HUES6 (cell line): ENCODE data around the gene FHL3.

Source experiments
- H3K27ac ChIP-seq: 2 replicates; pipeline ENCODE4 v1.7.0; 2013; ENCODE audit warnings: low read depth, mild to moderate bottlenecking, low read length, inconsistent platforms
- H3K27me3 ChIP-seq: 2 replicates; pipeline ENCODE4 v1.6.1; 2013; ENCODE audit warnings: low read length; ENCODE audit not compliant: control insufficient read depth, insufficient read depth
- H3K36me3 ChIP-seq: 2 replicates; pipeline ENCODE4 v1.6.1; 2013; ENCODE audit warnings: low read length; ENCODE audit not compliant: control insufficient read depth, insufficient read depth
- H3K4me1 ChIP-seq: 2 replicates; pipeline ENCODE4 v1.6.1; 2013; ENCODE audit warnings: low read length; ENCODE audit not compliant: control insufficient read depth, insufficient read depth
- H3K4me3 ChIP-seq: 2 replicates; pipeline ENCODE4 v1.5.1; 2013; ENCODE audit warnings: low read depth, low read length
- H3K9ac ChIP-seq: one replicate; pipeline ENCODE4 v1.6.1; 2013; ENCODE audit warnings: mild to moderate bottlenecking, low read length
- H3K9me3 ChIP-seq: 2 replicates; pipeline ENCODE4 v1.6.1; 2013; ENCODE audit warnings: low read depth, low read length; ENCODE audit not compliant: control insufficient read depth, insufficient read depth

FHL3 gene

DNA sequence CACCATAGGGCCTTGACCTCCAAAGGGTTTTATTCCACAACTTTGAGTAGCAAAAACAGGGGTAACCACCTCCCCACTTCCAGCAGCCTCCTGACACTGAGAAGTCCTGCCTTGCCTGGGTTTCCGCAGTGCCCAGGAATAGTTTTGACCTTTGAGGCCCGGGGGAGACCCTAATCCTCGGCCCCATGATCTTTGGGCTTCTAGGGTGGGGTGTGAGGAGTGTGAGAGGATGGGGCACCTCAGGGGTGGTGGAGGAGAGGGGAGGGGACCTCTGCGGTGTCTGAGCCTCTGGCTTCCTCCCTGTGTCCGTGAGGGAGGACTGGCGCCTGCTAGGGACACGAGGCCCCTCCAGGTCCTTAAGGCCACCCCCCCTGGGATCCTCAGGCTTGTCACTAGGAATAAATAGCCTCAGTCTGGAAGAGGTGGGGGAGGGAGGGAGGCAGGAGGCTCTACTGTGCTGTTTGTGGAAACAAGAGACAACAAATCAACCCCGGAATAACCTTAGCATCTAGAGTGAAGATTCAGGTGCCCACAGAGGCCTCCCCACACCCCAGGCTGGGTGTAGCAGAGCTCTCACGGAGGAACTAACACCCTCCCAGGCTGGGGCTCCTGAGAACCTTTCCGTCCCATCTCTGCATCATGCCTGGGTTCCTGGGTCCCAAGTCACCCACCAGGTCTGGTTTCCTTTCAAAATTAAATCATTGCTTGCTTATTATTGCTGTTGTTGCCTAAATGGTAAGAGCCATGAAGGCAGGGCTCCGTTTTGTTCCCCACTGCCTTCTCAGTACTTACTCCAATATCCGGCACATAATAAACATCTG lies 904 bp upstream of the FHL3 start:
- H3K9ac ChIP-seq = peak overlapping the region; percentile 62
- no peaks in the 10 kb centered on the region for H3K27me3 ChIP-seq
- H3K27ac ChIP-seq = no peak overlapping the region
- H3K4me3 ChIP-seq = peak overlapping the region; percentile 60
- H3K36me3 ChIP-seq = no peaks in the 10 kb centered on the region
- H3K4me1 ChIP-seq = peaks cover 41% of the 10 kb centered on the region
- H3K9me3 ChIP-seq = no peaks in the 10 kb centered on the region

DNA sequence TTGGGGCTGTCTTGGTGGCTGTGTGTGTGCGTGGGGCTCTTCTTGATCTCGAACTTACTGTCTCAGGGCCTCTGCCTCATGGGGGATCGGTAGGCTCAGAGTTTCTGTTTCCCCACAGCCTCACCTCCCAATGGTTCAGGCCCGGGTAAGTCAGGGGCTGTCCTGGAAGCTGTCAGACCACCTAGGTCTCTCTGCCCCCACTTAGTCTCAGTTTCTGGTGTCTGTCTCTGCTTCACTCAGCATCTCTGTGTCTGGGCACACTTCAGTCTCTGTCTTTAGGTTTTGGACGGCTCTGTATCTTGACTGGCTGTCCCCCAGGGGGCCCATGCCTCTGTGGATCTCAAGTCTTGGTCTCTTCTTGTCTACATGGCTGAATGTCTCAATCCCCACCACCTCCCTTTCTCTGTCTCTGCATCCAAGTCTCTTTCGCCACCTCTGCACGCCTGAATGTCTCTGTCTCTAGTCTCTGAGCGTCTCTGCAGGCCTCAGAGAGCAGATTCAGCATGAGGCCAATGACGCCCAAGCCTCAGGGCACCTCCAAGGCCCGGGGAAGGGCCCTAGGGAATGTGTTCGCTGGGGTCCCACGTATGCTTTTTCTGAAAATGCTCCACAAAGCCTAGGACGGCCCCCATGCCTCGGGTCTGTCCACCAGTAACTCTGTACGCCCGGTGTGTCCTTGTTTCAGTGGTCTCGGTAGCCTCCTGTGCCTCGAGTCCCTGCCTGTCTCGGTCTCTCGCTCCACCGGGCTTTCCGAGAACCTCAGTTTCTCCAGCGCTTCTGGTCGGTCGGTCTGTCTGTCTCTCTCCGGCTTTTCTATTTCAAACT lies 818 bp downstream of the FHL3 start:
- Histone ChIP-seq H3K36me3 (no peaks in the 10 kb centered on the region), H3K27ac (no peak overlapping the region), H3K4me3 (peak overlapping the region; percentile 73), H3K27me3 (no peaks in the 10 kb centered on the region), H3K4me1 (peaks cover 58% of the 10 kb centered on the region), H3K9me3 (no peaks in the 10 kb centered on the region), H3K9ac (peak overlapping the region; percentile 79)

DNA sequence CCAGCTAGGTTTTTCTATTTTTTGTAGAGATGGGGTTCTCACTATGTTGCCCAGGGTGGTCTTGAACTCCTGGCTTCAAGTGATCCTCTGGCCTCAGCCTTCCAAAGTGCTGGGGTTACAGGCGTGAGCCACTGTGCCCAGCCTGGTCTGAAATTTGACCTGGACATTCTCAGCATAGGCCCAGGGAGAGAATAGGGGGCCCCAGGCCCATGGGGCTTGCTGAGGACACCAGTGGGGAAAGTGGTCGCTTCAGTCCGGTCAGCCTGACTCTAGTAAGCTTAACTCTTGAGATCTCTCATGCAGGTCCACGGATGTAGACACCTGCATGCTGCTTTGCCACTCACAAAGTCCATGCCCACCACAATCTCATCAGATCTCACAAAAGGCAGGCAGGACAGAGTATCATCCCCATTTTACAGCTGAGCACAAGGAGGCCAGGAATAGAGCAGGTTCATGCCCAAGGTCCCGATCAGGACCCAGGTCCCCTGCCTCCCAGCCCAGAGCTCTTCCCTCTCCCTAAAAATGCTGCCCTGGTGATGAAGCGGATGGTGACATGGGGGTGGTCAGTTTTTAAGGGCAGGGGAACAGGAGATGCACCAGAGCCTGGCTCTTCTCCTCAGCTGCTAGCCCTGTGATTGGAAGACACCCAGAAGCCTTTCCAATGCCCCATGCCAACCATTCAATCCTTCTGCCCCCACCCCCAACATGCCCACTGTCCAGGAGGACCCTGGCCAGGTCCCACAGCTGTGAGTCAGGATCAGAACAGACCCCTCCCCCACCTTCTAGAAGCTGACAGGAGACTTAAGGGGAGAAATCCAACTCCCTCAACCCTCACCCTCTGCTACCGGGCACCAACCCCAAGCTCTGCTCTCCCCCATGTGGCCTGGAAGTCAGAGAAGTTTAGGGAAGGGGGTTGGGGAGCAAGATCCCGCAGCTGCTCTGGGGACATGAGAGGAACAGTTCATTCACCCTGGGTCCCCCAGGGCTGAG lies 1.8 kb downstream of the FHL3 start:
- peaks cover 59% of the 10 kb centered on the region for H3K4me1 ChIP-seq
- H3K27ac ChIP-seq = no peak overlapping the region
- peak overlapping the region; percentile 79 for H3K9ac ChIP-seq
- H3K36me3 ChIP-seq = peaks cover 7% of the 10 kb centered on the region
- no peaks in the 10 kb centered on the region for H3K27me3 ChIP-seq
- H3K4me3 ChIP-seq = peak overlapping the region; percentile 73
- H3K9me3 ChIP-seq = no peaks in the 10 kb centered on the region

DNA sequence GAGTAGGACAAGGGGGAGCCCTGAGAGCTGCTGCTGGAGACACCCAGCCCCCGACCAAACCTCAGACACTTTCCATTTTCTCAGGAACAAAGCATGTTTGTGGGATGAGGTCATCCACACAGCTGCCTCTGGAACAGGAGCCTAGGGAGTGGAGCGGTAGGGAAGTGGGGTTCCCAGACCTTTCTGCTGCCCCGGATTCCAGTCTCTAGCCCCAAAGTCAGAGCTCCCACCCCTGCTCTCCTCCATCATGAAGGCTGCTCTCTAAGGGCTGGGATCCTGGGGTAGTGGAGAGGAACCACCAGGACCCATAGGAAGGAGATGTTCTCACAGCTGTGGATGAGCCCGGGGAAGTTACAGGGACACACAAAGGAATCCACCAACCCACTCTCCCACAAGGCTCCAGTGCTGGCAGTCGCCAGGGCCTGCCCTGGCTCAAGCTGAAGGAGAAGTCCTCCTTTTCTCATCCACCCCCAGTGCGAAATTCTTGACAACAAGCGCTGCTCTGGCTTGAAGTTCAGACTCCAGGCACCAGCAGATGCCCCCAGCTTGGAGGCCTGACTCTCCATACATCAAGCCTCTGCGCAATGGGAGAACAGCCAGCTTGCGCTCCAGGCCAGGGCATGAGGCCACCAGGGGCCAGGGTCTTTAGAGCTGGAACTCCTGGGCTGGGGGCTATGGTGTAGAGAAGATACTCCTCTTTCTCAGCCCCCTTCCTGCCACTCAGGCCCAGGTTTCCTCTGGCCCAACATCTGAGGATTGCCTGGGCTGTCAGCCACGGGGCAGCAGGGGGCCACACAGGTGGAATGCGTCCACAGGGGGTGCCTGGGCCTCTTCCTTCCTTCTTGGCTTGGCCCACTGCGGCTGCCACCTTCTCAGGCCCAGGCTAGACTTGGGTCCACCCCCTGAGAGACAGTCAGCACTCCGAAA lies 4.5 kb downstream of the FHL3 start:
- Histone ChIP-seq H3K9ac (peak overlapping the region; percentile 90), H3K27ac (peak overlapping the region; percentile 98), H3K4me3 (peak overlapping the region; percentile 33; the same call in 1 of the 2 replicates), H3K4me1 (peaks cover 56% of the 10 kb centered on the region), H3K27me3 (no peaks in the 10 kb centered on the region), H3K9me3 (no peaks in the 10 kb centered on the region), H3K36me3 (peaks cover 28% of the 10 kb centered on the region)

DNA sequence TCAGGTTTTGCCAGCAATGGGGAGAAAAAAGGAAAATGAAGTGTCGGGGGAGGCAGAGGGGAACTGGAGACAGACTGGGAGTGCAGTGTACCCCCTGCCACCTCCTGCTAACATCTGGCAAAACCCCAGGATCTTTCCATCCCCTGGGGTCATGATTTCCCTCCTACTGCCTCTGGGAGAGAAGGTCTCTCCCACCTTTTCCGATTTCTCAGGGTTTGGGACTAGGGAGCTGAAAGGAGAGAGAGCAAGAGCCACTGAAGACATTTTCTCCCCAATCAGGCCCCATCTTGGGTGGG lies 5.1 kb downstream of the FHL3 start:
- Histone ChIP-seq H3K4me1 (peaks cover 53% of the 10 kb centered on the region), H3K27ac (peak overlapping the region; percentile 98), H3K9ac (peak overlapping the region; percentile 90), H3K4me3 (peak overlapping the region; percentile 33; the same call in 1 of the 2 replicates), H3K9me3 (no peaks in the 10 kb centered on the region), H3K27me3 (no peaks in the 10 kb centered on the region), H3K36me3 (peaks cover 30% of the 10 kb centered on the region)

DNA sequence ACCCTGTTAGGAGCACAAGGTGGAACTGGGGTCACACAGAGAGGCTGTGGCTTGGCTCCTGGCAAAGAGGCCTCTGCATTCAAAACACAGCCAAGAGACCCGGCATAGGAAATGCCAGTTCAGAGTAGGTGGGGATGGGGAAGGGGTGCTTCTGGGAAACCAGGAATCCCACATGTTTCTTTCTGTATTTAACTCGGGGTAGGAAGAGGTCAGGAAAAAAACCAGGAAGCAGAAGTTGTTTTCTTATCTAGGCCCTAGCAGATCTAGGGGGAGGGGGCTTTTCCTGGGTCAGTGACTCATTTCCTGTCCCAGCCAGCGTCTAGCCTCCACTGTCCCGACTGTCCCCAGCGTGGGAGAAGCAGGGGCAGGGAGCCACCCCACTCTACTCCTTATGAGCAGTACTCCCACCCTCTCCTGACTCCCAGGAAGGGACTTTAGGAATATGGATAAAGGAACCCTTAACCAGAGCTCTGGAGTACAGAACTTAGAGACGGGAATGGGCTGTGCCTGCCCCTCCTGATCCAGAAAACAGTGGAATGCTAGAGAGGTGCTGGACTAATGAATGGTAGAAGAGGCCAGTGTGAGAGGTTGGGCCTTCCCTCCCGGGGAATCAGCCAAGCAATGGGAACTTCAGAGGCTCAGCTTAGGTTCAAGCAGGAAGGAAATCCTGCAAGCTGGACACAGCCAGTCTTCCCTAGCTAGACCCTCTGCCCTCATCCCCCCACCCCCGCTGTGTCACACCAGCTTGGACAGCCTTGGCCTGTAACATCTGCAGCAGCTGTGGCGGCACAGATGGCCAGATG lies 5.7 kb downstream of the FHL3 start:
- Histone ChIP-seq H3K4me3 (peak overlapping the region; percentile 33; the same call in 1 of the 2 replicates), H3K36me3 (peaks cover 34% of the 10 kb centered on the region), H3K27me3 (no peaks in the 10 kb centered on the region), H3K4me1 (peaks cover 53% of the 10 kb centered on the region), H3K9me3 (no peaks in the 10 kb centered on the region), H3K27ac (peak overlapping the region; percentile 98), H3K9ac (peak overlapping the region; percentile 90)

DNA sequence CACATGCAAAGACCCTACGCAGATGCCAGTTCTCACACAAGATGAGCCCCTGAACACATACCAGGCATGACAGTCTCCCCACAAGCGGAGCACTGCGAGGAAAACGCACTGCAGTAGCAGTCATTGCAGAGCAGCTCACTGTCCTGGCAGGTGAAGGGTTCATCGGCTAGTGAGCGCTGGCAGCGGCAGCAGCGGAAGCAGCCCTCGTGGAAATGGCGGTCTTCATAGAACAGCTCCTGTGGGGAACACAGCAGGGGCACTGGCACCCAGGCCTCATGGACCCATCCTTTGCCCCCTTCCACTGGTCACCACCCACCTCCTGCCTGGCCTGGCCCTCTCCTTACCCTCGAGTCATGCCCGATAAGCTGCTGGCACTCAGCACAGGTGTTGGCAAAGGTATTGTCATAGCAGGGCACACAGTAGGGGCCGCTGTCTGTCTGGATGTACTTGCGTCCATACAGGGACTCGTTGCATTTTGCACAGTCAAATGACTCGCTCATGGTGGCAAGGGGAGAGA lies 6.3 kb downstream of the FHL3 start:
- Histone ChIP-seq H3K4me3 (peak overlapping the region; percentile 25; the same call in 1 of the 2 replicates), H3K9ac (peak overlapping the region; percentile 90), H3K27ac (peak overlapping the region; percentile 98)

DNA sequence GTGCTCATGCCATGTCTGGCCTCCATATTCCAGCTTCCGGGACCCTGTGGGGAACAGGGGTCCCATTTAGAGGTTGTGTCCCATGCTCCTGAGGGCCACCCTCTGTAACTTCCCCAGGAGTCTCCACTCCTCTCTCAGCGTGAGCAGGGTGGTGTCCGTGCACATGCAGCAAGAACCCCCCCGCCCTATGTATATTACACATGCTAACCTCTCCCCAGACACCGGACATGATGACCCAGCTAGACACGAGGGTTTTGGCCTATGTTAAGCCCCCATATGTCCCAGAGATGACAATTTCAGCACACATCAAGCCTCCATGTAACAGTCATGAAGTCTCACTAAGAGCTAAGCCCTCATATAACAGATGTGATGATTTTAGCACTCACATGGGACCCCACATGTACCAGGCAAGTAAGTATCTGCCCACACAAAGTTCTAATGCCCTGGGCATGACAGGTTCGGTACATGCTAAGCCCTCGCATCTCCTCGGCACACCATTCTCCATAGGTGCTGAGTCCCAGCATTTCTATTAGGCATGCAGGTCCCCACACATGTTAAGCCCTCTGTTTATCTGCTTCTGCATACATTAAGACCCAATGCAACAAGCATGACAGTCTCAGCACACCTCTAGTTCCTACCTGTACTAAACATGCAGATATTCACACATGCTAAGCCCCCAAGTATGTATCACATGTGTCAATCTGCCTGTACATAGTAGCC lies 7.1 kb downstream of the FHL3 start:
- Histone ChIP-seq H3K4me1 (peaks cover 39% of the 10 kb centered on the region), H3K27me3 (no peaks in the 10 kb centered on the region), H3K9me3 (no peaks in the 10 kb centered on the region), H3K36me3 (peaks cover 34% of the 10 kb centered on the region), H3K9ac (peak overlapping the region; percentile 90), H3K27ac (no peak overlapping the region), H3K4me3 (no peak overlapping the region)

More for the DNA sequence above, 6.3 kb downstream of the FHL3 start:
- no peaks in the 10 kb centered on the region for H3K9me3 ChIP-seq
- no peaks in the 10 kb centered on the region for H3K27me3 ChIP-seq
- H3K4me1 ChIP-seq = peaks cover 47% of the 10 kb centered on the region
- H3K36me3 ChIP-seq = peaks cover 34% of the 10 kb centered on the region
